ENCODE results near the gene LPP.
"Not testable (repeated sequence)": the region's sequence is repeated elsewhere in the genome, so short reads cannot be mapped to it uniquely, and the experiment has no call there.

LPP gene

GRCh38 chr3:188421836-188422540, 268.0 kb downstream of the LPP start:
- DNase-seq (ENCODE audit: extremely low spot score), result no peak
- ChIA-PET CTCF (no interaction called here), POLR2A (no interaction called here)
- TF ChIP-seq SUZ12 (IDR thresholded peaks at IDR 0.05) (no peak), L3MBTL2 (conservative IDR thresholded peaks at IDR 0.05) (no peak), TARDBP (IDR thresholded peaks at IDR 0.05) (no peak), FOXM1 (IDR thresholded peaks at IDR 0.05; ENCODE audit: borderline replicate concordance) (no peak), LEF1 (IDR thresholded peaks at IDR 0.05; ENCODE audit: borderline replicate concordance) (no peak), FOXK2 (IDR thresholded peaks at IDR 0.05) (no peak), SP1 (IDR thresholded peaks at IDR 0.05) (no peak), FOXA1 (IDR thresholded peaks at IDR 0.05) (no peak), HDGF (IDR thresholded peaks at IDR 0.05; ENCODE audit: borderline replicate concordance) (no peak), ZNF384 (IDR thresholded peaks at IDR 0.05) (no peak), PKNOX1 (IDR thresholded peaks at IDR 0.05) (no peak), ARNT (IDR thresholded peaks at IDR 0.05) (no peak), ELF4 (IDR thresholded peaks at IDR 0.05) (no peak), NFRKB (IDR thresholded peaks at IDR 0.05) (no peak), BHLHE40 (IDR thresholded peaks at IDR 0.05; ENCODE audit: borderline replicate concordance) (no peak), CTBP1 (IDR thresholded peaks at IDR 0.05; ENCODE audit: borderline replicate concordance) (no peak)

- POLR2A ChIA-PET; DNase-seq (ENCODE audit: extremely low spot score); CTCF ChIA-PET: not testable (repeated sequence)
Measured at GRCh38 chr3:188427981-188428380, 274.0 kb downstream of the LPP start.

GRCh38 chr3:188431040-188431439, 277.1 kb downstream of the LPP start:
- ChIA-PET CTCF (no interaction called here), POLR2A (no interaction called here)
- no peak for DNase-seq (ENCODE audit: extremely low spot score)
- TF ChIP-seq PKNOX1 (IDR thresholded peaks at IDR 0.05) (no peak), ARNT (IDR thresholded peaks at IDR 0.05) (no peak), L3MBTL2 (conservative IDR thresholded peaks at IDR 0.05) (no peak), SUZ12 (IDR thresholded peaks at IDR 0.05) (no peak), FOXM1 (IDR thresholded peaks at IDR 0.05; ENCODE audit: borderline replicate concordance) (no peak)

GRCh38 chr3:188431553-188431952, 277.6 kb downstream of the LPP start:
- ChIA-PET CTCF (no interaction called here), POLR2A (no interaction called here)
- DNase-seq (ENCODE audit: extremely low spot score), result no peak
- TF ChIP-seq CTBP1 (IDR thresholded peaks at IDR 0.05; ENCODE audit: borderline replicate concordance), result no peak
- no peak for TF ChIP-seq FOXK2 (IDR thresholded peaks at IDR 0.05)
- TF ChIP-seq ZNF384 (IDR thresholded peaks at IDR 0.05), result no peak
- no peak for TF ChIP-seq PKNOX1 (IDR thresholded peaks at IDR 0.05)
- TF ChIP-seq L3MBTL2 (conservative IDR thresholded peaks at IDR 0.05), result no peak
- no peak for TF ChIP-seq HDGF (IDR thresholded peaks at IDR 0.05; ENCODE audit: borderline replicate concordance)
- TF ChIP-seq SUZ12 (IDR thresholded peaks at IDR 0.05), result no peak
- no peak for TF ChIP-seq FOXA1 (IDR thresholded peaks at IDR 0.05)
- no peak for TF ChIP-seq NFRKB (IDR thresholded peaks at IDR 0.05)
- no peak for TF ChIP-seq ELF4 (IDR thresholded peaks at IDR 0.05)
- no peak for TF ChIP-seq TARDBP (IDR thresholded peaks at IDR 0.05)
- no peak for TF ChIP-seq SP1 (IDR thresholded peaks at IDR 0.05)
- no peak for TF ChIP-seq ARNT (IDR thresholded peaks at IDR 0.05)
- no peak for TF ChIP-seq BHLHE40 (IDR thresholded peaks at IDR 0.05; ENCODE audit: borderline replicate concordance)
- no peak for TF ChIP-seq LEF1 (IDR thresholded peaks at IDR 0.05; ENCODE audit: borderline replicate concordance)
- TF ChIP-seq FOXM1 (IDR thresholded peaks at IDR 0.05; ENCODE audit: borderline replicate concordance), result no peak

- CTCF ChIA-PET, result no interaction called here
Measured at GRCh38 chr3:188432802-188433520, 279.0 kb downstream of the LPP start.

GRCh38 chr3:188433521-188434150, 279.7 kb downstream of the LPP start:
- TF ChIP-seq SP1 (IDR thresholded peaks at IDR 0.05), result no peak
- TF ChIP-seq L3MBTL2 (conservative IDR thresholded peaks at IDR 0.05), result no peak
- ChIA-PET POLR2A (no interaction called here), CTCF (no interaction called here)
- no peak for DNase-seq (ENCODE audit: extremely low spot score)

More at GRCh38 chr3:188432802-188433520, 279.0 kb downstream of the LPP start:
- POLR2A ChIA-PET, result no interaction called here
- DNase-seq (ENCODE audit: extremely low spot score), result no peak
- TF ChIP-seq L3MBTL2 (conservative IDR thresholded peaks at IDR 0.05) (no peak), FOXK2 (IDR thresholded peaks at IDR 0.05) (no peak), LEF1 (IDR thresholded peaks at IDR 0.05; ENCODE audit: borderline replicate concordance) (no peak), SUZ12 (IDR thresholded peaks at IDR 0.05) (no peak), CTBP1 (IDR thresholded peaks at IDR 0.05; ENCODE audit: borderline replicate concordance) (no peak), BHLHE40 (IDR thresholded peaks at IDR 0.05; ENCODE audit: borderline replicate concordance) (no peak), TARDBP (IDR thresholded peaks at IDR 0.05) (no peak), SP1 (IDR thresholded peaks at IDR 0.05) (no peak), FOXM1 (IDR thresholded peaks at IDR 0.05; ENCODE audit: borderline replicate concordance) (no peak)
